ENCODE results near the gene TMEM190. TPM values are rescaled to one million over a fixed set of nuclear protein-coding genes. Genes with fewer than 3 reads are reported as not detected.

TMEM190 gene
- total and polyA plus RNA-seq, 2 of the 8 experiments (the other 6 are each of a cell fraction or from before 2014, with no cell fraction given), result 1.6 TPM; not detected in 1

- H3K27me3 ChIP-seq (replicated peaks in 1 of 4; ENCODE audit: control insufficient read depth in 3 of 4, extremely low read depth in 1 of 4, insufficient read depth in 3 of 4, low read length in 3 of 4), result peaks cover 2 to 27% (median 19%) of the 10 kb centered on the region in 4 experiments; a peak in 6 of 7 replicates
- H3K9me3 ChIP-seq (ENCODE audit: insufficient read depth in 2 of 2, low read depth in 1 of 2, low read length in 1 of 2), result no peaks in the 10 kb centered on the region
- DNase-seq (ENCODE audit: low read depth in 1 of 2, low spot score in 2 of 2) (peak in 1 of 2 experiments; percentile 72), FAIRE-seq (no peak)
- peak overlapping the region; percentile 88; the same call in 1 of the 2 replicates for H2BK15ac ChIP-seq (ENCODE audit: low read length)
- H3K4me2 ChIP-seq (ENCODE audit: insufficient read depth in 1 of 2, low read depth in 2 of 2, low read length in 2 of 2), result peak overlapping the region; percentile 72 to 91
- H3K23ac ChIP-seq (ENCODE audit: insufficient read length), result no peak overlapping the region
- peak overlapping the region; percentile 35 for H4K8ac ChIP-seq (ENCODE audit: extremely low read depth, insufficient read depth, low read length)
- H4K5ac ChIP-seq (ENCODE audit: insufficient read length, low read depth, low read length), result peak overlapping the region; percentile 84
- H3K23me2 ChIP-seq (ENCODE audit: low read depth, low read length), result peaks cover 22% of the 10 kb centered on the region
- peak overlapping the region; percentile 91 for H3K56ac ChIP-seq (replicated peaks; ENCODE audit: insufficient read length, low read depth, low read length)
- H2BK5ac ChIP-seq (ENCODE audit: low read depth, low read length), result peak overlapping the region; percentile 77
- 13% methylated on average over 21 of the region's 43 CpGs; no CpG with 5 or more reads in 1 of the 2 experiments for WGBS, 2 experiments (ENCODE audit: extremely low coverage in 1 of 2, insufficient coverage in 1 of 2, insufficient read length in 1 of 2, insufficient replicate concordance in 2 of 2, low coverage in 1 of 2, low lambda C conversion rate in 2 of 2, missing lambda C conversion rate in 1 of 2)
- peak overlapping the region; percentile 88 for H2BK120ac ChIP-seq (replicated peaks; ENCODE audit: low read depth, low read length)
- H2BK12ac ChIP-seq (ENCODE audit: low read depth, low read length), result peak overlapping the region; percentile 87; the same call in 1 of the 2 replicates
- peak overlapping the region; percentile 81 for H3K4ac ChIP-seq (replicated peaks; ENCODE audit: insufficient read length, low read depth, low read length)
- peaks cover 0 to 12% of the 10 kb centered on the region in 2 experiments for H4K20me1 ChIP-seq (replicated peaks in 1 of 2; ENCODE audit: control insufficient read depth in 1 of 2, insufficient read depth in 2 of 2, low read length in 2 of 2)
- ChIA-PET CTCF (ENCODE audit: partially characterized antibody) (interaction anchor here (0.6 to 1.6 kb wide), 3 partner anchors 31 to 76 kb away, joined by 3 read pairs; no protein-coding TSS in a partner anchor), POLR2A (ENCODE audit: partially characterized antibody) (interaction anchor here (0.8 to 5.6 kb wide), 13 partner anchors 9 to 94 kb away, joined by 3 to 57 read pairs (median 4); partner anchors contain the start of genes BRSK1, GARIN5B, KMT5C and UBE2S)
- peak overlapping the region; percentile 35 to 60 (median 44) for H3K4me3 ChIP-seq (ENCODE audit: extremely low read depth in 1 of 4, insufficient read depth in 2 of 4, low read depth in 3 of 4, low read length in 4 of 4)
- no peak overlapping the region for H2AFZ ChIP-seq (ENCODE audit: low read length)
- peak overlapping the region; percentile 99 for H3K18ac ChIP-seq (ENCODE audit: extremely low read depth, low read length)
- no peak overlapping the region for H3K27ac ChIP-seq (ENCODE audit: low read depth, low read length)
- TF ChIP-seq KDM1A (IDR thresholded peaks at IDR 0.05; ENCODE audit: borderline replicate concordance, low read length) (no peak), SIN3A (conservative IDR thresholded peaks at IDR 0.05 in 1 of 2, IDR thresholded peaks at IDR 0.05 in 1 of 2; ENCODE audit: low read depth in 1 of 2, low read length in 2 of 2) (0 out of 4 replicates have a peak, but pooled peaks have one; percentile 17 to 28)
- peak overlapping the region; percentile 94 for H4K91ac ChIP-seq (replicated peaks; ENCODE audit: insufficient read length, low read length)
- H2AK5ac ChIP-seq (ENCODE audit: low read depth, low read length), result peak overlapping the region; percentile 24; the same call in 1 of the 2 replicates
- H3K79me1 ChIP-seq (ENCODE audit: low read depth, low read length), result peaks cover 5% of the 10 kb centered on the region; the same call in 1 of the 2 replicates
- peaks cover 5 to 48% (median 33%) of the 10 kb centered on the region in 4 experiments for H3K4me1 ChIP-seq (replicated peaks in 1 of 4; ENCODE audit: control insufficient read depth in 3 of 4, insufficient read depth in 4 of 4, low read length in 3 of 4)
- H3K79me2 ChIP-seq (ENCODE audit: control insufficient read depth in 1 of 2, insufficient read depth in 2 of 2, low read length in 2 of 2), result no peaks in the 10 kb centered on the region
- peak overlapping the region in 2 of 4 experiments; percentile 9 to 13; a peak in 2 of 7 replicates for H3K9ac ChIP-seq (replicated peaks in 1 of 4; ENCODE audit: extremely low read depth in 1 of 4, low read depth in 3 of 4, low read length in 3 of 4)
- no peaks in the 10 kb centered on the region for H3K36me3 ChIP-seq (ENCODE audit: control insufficient read depth in 2 of 4, insufficient read depth in 4 of 4, low read length in 3 of 4)
- H3K14ac ChIP-seq (ENCODE audit: insufficient read length), result no peak overlapping the region
- 0 out of 2 replicates have a peak overlapping the region, but pooled peaks have one; percentile 43 for H2BK20ac ChIP-seq (ENCODE audit: low read length)
Observed at GRCh38 chr19:55377356-55378131, 918 bp downstream of the TMEM190 start.
